Fibroblast of skin of back (primary cell): ENCODE measurements around the gene PRSS22.

Experiments used
- DNase-seq: peaks from one replicate; pipeline ENCODE4 v3.0.0-alpha.2; 2013

PRSS22 gene

DNA sequence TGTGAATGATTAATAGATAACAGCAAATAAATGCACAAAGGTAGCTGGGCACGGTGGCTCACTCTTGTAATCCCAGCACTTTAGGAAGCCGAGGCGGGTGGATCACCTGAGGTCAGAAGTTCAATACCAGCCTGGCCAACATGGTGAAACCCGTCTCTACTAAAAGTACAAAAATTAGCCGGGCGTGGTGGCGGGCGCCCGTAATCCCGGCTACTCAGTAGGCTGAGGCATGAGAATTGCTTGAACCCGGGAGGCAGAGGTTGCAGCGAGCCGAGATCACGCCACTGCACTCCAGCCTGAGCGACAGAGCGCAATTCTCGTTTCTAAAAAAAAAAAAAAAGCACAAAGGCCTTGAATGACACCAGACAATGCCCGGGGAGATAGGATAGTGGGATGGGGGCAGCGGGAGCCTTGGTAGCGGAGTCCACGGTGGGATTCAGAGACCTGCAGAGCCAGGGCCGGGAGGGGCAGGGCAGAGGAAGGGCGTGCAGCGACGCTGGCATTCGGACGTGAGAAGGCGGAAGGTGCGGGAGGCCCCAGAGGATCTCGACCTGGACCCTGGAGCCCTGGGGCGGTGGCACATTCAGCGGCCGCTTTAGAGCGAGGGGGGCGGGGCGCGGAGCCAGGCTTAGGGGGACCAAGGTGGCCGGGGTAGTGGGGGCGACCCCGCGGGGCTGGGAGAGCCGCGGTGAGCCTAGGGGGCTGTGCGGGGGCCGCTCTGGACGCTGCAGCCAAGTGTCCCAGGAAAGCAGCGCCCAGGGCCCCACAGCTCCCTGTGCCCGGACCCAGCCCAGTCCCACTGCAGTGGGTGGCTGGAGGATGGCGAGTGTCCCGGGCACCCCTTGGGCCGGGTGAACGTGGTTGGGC lies 24.0 kb upstream of the PRSS22 start:
- peak; percentile 7 for DNase-seq

DNA sequence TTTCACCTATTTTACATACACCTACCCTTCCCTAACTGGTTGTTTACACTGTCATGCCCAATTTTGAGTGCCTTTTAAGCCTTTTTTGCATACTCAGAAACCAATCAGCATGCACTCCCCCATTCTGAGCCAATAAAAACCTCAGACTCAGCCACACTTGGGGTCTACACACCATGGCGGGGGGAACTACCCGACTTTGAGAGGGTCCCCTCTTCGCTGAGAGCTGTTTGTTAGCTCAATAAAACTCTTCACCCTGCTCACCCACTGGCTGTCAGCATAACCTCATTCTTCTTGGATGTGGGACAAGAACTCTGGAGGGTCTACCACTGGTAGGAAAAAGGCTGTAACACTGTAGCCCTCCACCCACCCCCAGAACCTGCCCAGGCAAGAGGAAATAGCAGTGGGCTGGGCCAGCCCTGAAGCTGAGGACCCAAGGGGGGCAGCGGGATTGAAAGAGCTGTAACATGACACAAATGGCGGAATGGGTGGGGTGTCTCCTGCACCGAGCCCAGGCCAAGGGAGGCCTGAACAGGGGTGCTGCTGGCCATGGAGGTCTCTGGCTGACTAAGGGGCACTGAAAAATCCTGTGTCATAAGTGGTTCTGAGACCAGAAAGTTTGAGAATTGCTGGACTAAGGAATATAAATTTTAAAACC lies 22.0 kb upstream of the PRSS22 start:
- DNase-seq: no peak

DNA sequence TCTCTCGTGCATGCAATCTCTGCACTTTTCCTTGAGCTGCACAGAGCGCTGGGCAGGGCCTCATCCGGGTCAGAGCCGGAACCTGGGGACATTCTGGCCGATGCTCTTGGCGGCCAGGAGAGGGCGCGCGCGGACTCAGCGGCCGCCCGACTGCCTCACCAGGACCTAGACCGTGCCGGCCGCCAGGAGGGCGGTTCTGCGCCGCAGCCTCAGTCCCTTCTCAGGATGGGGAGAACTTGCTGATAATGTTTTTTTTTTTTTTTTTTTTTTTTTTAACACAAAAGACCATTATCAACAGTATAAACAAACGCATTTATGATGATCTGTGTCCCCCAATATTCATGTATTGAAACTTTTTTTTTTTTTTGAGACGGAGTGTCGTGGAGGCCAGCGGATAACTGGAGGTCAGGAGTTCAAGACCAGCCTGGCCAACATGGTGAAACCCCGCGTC lies 17.0 kb upstream of the PRSS22 start:
- peak; percentile 70 for DNase-seq

DNA sequence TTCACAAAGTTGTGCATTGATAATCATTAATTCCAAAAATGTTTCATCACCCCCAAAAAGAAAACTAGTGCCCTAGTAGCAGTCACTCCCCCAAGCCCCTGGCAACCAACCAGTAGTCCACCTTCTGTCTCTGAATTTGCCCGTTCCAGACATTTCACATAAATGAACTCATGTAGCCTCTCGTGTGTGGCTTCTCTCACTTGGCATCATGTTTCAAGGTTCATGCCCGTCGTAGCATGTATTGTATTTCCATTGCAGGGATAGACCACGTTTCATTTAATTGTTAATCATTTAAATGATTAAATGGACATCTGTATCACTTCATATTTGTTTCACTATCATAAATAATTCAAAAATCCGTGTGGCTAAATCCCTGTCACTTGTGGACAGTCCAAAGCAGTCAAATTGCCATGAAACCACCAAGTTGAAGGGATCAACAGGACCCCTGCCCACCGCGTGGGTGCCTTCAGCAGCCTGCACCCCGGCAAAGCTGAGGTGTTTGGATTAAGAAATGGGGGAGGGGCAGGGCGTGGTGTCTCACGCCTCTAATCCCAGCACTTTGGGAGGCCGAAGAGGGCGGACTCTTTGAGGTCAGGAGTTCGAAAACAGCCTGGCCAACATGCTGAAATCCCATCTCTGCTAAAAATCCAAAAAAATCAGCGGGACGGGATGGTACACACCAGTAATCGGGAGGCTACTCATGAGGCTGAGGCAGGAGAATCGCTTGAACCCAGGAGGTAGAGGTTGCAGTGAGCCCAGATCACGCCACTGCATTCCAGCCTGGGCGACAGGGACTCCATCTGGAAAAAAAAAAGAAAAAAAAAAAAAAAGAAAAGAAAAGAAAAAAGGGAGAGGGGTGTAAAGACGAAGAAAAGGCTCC lies 16.3 kb upstream of the PRSS22 start:
- no peak for DNase-seq

DNA sequence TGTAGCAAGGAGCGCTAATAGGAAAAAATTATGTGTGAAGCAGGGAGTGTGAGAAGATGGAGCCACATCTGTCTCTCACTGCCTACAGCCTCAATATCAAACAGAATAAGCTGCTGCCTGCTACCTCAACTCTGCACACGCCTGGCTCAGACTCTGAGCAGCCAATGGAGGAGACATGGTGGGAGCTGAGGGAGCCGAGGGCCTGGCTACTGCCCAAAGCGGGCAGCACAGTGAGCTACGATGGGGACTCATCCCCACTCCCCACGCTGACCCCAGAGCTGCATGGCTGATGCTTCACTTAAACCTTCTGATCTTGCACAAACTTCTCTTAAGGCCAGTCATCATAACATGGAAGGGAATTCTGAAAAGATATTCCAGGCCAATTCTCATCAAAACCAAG lies 14.0 kb upstream of the PRSS22 start:
- no peak for DNase-seq

DNA sequence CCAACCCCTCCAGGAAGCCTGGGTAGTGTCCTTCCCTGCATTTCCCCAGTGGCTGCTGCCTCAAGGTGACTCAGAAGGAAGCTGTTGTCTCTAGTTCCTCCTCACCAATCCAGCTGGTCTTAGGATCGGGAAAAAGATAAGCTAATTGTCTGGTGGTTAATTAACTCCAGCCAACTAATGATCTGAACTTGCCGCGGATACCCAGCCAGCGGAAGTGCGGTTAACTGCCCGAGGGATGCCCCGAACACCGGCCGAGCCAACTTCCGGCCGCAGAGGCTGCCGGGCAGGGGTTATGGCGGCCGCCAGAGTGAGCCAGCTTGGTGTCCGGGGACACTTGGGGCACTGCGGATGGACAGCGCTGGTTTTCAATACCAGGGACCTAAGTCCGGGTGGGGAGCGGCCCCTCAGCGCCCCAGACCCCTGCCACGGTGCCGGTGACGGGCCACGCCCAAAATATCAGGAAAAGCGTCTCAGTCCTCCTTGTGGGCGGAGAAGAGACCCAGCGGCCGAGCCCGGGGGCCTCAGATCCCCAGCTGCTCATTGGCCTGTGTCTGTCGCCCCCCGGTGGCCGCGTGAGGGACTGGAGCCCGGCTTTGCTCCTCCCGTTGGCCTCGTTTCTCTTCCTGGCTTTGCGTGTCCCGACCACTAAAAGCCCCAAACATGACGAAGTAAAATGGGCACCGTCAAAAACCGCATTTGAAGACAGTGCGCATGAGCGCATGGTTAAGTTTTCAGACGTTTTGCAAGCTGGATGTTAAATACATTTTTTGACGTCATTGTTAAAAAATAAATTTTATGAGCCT lies 10.2 kb upstream of the PRSS22 start:
- DNase-seq: peak; percentile 92

DNA sequence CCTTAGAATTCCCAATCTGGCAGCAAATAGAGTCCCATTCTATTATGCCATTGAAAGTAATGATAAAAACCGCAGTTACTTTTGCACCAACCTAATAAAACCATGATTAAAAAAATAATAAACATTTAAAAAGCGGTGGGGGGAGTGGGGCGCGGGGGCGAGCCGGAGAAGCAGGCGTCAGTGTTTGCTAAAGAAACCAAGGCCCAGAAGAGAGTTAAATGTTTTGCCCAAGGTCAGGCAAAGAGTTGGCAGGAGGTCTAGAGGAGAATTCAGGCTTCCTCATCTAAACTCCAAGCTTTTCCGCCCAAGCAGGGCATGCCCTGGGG lies 9.7 kb upstream of the PRSS22 start:
- DNase-seq: no peak

DNA sequence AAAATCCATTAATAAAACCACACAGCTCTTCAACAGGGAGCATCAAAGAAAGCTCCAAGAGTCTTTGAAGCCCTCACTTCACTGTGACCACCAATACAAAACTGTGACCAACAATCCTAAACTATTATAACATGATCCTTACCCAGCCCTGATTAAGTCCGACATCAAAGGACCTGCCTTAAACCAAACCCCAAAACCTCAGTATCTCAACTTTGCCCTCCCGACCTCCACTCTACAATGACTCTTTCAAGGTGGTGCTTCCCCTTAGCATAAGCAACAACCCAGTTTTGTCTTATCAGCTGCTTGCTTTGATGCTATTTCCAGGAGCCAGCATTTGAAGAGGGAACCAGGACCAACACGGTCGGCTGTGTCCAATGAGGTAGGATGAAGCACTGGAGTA lies 8.5 kb upstream of the PRSS22 start:
- DNase-seq: no peak

DNA sequence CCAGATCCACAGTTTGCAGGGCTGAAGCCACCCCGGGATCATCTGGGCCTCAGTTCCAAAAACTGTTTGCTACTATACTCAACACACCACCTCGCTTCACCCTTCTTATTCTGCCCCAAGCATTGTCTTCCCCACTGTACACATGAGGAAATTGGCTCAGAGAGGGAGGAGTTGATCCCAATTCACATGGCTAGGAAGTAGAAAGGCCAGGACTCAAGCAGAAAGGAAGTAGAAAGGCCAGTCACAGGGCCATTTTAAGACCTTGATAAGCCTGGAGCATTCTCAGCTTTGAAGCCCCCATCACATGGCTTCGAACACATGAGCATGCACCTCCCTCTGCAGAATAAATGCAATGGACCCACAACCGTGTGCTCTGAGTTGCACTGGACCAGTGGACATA lies 7.7 kb upstream of the PRSS22 start:
- DNase-seq: no peak

DNA sequence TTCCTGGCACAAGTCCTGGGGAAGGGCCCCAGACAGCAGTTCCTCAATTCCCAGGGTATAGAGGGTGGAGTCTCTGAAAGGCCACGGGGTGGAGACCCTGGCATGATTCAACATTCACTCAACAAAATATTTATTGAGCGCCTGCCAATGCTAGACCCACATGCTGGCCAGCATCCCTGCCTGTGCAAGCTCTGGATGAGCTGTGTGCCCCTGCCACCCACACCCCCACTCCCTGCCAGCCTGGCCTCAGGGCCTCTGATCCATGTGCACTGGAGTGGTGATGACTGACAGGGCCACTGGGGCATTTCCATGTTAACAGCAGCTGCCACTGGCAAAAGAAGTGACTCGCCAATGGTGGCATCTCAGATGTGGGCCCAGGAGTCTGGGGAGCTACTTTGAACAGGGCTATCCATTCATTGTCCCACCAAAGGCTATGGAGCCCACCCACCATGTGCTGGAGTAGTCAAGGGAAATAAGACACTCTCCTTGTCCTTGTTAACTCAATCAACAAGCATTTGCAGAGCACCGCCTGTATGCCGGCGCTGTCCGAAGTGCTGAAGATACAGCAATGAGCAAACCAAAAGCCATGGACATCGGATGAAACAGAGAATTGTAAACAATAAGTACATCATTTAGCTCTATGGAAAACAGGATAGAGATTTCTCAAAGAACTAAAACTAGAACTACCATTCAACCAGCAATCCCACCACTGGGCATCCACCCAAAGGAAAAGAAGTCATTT lies 3.0 kb upstream of the PRSS22 start:
- no peak for DNase-seq

DNA sequence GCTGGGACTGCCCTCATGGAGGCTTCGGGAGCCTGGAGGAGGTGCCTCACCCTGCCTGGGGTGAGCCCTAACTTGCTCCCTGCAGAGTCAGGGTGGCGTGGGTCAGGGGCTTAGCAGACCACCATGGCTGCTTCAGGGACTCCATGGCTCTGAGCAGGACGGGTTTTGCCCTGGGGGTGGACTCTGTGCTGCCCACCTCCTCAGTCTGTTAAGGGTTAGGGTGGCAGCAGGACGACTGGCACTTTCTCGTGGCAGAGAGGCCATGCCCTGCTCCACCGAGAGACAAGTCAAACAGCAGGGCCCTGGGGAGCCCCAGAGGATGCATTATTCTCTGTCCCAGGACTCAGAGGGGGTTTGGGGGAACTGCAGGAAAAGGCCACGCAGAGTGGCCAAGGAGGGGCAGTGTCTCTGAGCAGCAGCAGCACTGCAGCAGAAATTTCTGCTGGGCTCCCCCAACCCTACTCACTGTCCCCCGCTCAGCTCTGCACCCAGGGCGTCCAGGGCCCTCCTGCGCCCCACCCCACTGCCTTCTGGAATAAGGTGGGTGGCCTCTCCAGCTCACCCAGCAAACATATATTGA lies 1.8 kb upstream of the PRSS22 start:
- no peak for DNase-seq

DNA sequence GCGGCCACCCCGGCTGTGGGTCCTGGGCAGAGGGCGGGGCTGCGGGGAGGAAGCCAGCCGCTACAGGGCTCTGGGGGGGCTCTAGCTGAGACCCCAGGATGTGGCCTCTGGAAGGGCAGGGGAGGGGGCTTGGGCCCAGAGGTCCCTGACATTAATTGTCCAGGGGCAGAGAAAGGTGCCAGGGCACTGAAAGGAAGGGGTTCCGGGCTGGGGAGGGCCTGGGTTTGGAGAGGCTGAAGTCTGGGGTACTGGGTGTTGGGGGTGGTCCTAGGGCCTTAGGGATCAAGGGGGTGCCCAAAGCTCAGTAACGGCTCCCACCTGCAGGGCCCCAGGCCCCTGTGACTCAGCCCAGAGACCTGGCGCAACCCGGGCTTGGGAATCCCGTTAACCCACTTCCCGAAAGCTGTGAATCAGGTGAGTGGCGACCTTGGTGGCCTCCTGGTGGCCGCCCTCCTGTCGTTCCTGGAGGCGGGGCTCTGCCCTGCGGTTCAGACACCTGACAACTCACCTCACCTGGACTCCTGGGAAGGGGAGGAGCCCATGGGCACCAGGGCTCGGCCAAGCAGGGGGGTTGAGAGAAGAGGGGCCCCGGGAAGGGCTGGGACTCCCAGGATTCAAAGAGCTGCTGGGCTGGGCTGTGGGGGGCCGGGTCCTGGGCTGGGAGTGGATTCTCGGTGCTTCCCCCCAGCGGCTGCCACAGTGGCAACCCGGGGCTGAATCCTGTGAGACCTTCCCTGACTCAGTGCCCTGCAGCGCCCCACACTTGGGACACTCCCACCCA lies 465 bp upstream of the PRSS22 start:
- DNase-seq: no peak

DNA sequence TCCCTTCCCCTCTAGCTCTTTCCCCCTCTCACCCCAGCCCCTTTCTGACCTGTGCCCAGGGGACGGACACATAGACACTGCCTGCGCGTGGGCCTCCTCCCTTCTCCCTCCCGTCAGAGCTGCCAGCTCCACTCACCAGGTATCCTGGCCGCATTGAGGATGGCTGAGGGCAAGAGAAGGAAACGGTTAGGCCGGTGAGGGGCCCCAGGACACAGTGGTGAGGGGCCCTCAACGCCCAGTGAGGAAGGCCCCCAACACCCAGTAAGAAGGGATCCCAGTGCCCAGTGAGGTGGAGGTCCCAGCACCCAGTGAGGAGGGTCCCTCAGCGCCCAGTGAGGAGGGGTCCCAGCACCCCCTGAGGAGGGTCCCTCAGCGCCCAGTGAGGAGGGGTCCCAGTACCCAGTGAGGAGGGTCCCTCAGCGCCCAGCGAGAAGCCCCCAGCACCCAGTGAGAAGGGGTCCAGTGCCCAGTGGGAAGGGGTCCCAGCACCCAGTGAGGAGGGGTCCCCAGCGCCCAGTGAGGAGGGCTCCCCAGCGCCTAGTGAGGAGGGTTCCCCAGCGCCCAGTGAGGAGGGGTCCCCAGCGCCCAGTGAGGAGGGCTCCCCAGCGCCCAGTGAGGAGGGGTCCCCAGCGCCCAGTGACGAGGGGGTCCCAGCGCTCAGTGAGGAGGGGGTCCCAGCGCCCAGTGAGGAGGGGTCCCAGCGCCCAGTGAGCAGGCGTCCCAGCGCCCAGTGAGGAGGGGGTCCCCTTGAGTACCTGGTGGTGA lies 1.1 kb downstream of the PRSS22 start:
- DNase-seq: no peak

DNA sequence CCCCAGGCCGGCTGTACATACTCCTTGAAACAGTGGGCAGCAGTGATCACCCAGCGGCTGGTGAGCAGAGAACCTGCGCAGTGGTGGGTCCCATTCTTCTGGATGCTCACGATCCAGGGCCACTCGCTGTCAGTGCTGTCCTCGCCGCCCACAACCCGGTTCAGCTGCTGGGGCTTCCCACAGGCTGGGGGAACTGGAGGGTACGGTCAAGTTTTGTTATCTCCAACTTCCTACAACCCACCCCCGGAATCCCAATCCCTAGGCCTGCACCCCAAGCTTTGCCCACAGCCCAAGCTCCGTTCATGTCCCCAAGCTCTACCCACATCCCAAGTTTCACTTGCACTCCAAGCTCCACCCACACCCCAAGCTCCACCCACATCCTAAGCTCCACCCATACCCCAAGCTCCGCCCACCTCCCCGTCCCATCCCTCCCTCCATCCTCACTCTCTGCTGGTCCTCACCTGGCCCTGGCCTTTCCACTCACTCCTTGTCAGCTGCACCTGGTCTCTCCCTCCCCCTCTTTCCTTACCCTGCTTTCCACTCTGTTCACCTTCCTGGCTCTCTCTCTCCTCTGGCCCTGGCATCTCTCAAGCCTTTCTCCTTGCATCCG lies 1.8 kb downstream of the PRSS22 start:
- DNase-seq: no peak

DNA sequence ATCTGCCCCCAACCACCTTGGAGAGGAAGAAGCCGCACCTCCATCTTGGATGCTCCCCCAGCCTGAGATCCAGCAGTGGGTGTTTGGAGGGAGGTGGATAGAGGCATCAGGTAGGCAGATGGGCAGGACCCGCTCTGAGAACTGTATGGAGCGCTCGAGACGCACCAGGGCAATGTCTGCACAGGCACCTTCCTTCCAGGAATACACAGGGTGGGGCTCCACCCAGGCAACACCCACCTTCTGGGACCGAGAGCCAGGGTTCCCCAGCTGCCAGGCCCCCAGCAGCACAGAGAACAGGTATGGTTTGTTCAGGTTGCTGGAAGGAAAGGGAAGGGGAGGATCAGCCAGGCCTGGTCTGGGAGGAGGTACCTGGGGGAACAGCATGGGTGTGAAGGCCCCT lies 2.4 kb downstream of the PRSS22 start:
- DNase-seq: no peak

DNA sequence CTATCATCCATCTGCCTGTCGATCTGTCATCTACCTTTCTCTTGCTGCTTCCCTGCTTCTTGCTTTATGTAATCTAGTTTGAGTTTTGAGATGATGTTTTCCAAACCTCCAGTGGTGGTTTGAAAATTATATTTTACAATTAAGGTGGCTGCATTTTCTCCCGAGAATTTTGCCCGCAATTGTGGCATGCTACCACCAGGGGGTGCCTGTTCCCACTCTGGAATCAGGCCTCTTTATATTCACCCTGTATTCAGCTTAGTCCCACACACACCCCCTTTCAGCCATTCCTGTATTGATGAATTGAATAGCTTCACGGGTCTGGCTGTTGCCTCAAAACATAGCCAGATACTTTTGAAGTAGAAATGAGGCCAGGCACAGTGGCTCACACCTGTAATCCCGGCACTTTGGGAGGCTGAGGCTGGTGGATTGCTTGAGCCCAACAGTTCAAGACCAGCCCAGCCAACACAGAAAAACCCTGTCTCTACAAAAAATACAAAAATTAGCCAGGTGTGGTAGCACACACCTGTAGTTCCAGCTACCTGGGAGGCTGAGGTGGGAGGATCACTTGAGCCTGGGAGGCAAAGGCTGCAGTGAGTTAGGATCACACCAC lies 3.2 kb downstream of the PRSS22 start:
- DNase-seq: no peak

DNA sequence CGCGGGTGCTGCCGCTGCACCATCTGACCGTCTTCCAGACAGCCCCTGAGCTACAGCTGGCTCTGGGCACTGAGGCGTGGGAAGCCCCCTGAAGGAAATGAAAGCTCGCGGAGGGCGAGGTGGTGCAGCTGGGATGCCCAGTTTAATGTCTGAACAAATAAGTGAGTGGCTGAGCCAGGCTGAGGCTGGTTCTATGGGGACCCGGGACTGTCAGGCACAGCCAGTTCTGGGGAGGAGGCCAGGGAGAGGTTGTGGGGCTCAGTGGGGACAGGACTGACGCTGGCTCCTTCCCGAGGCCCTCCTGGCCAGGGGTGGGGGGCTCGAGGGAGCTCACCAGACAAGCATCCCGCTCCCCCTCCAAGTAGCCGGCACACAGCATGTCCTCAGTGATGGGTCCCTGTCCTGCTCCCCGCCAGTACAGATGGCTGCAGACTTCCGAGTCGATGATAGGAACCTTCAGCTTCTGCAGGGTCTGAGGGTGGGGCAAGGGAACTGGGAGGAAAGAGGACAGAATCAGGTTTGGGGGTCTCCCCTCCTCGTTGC lies 4.4 kb downstream of the PRSS22 start:
- no peak for DNase-seq

DNA sequence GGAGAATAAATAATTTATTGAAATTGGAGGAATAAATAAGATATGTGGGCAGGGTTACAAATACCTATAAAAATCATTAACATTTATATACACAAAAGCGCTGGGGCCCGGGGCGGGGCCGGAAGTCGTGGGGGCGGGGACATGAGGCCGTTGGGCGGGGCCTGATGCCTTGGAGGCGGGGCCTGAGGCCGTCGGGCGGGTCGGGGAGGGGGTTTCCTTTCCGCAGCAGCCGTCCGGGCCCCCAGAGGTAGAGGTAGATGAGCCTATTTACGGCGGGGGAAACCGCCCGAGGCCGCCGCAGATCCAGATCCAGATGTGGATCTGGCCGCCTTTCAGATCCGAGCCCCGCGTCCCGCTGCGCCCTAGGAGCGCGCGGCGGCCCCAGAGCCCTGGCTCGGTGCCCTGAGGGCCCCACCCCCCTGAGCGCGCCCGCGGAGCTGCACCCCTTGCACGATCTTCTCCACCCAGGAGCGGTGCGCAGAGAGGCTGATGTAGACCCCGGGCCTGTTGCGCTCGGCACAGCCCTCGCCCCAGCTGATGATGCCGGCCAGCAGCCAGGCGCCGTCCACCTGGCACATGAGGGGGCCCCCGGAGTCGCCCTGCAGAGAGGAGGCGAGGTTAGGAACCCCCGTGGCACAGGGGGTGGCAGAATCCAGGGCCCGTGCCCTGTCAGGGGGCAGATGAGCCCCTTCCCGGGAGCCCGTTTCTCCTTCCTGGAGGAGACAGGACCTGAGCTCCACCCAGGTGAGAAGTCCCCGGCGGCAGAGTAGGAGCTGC lies 5.1 kb downstream of the PRSS22 start:
- DNase-seq: no peak
